ENCODE results near the gene GRIP2.

The GRIP2 gene

GRCh38 chr3:14450506-14450905 is 89.6 kb downstream of the GRIP2 start:
- DNase-seq = no peak

- no peak for DNase-seq
Measured at GRCh38 chr3:14448756-14449727, 91.1 kb downstream of the GRIP2 start.

GRCh38 chr3:14448063-14448462 is 92.1 kb downstream of the GRIP2 start:
- no peak for DNase-seq

- no peak for DNase-seq
Measured at GRCh38 chr3:14446988-14447570, 93.1 kb downstream of the GRIP2 start.

GRCh38 chr3:14445773-14446172 is 94.4 kb downstream of the GRIP2 start:
- no peak for DNase-seq

GRCh38 chr3:14444380-14444779 is 95.8 kb downstream of the GRIP2 start:
- no peak for DNase-seq

GRCh38 chr3:14441920-14442300 is 98.2 kb downstream of the GRIP2 start:
- DNase-seq = no peak

GRCh38 chr3:14441240-14441919 is 98.8 kb downstream of the GRIP2 start:
- DNase-seq = no peak

GRCh38 chr3:14440531-14441239 is 99.5 kb downstream of the GRIP2 start:
- DNase-seq = peak; percentile 59

- no peak for DNase-seq
Measured at GRCh38 chr3:14440168-14440518, 100.0 kb downstream of the GRIP2 start.

GRCh38 chr3:14439501-14440167 is 100.5 kb downstream of the GRIP2 start:
- DNase-seq = peak; percentile 81

All from femur (tissue), 1 donor.